MM.1S (cell line): Measurements from ENCODE around the gene CCDC80.

ENCODE experiments used
- DNase-seq: peaks from one replicate; pipeline ENCODE4 v3.0.0-alpha.2; 2015
- H2AFZ ChIP-seq: fragments of 300-600 bp; sonication (generic); 2 replicates; pipeline ENCODE4 v1.6.0; 2016; ENCODE audit warnings: antibody characterized with exemption, low read length
- H3F3A ChIP-seq: fragments of 300-600 bp; sonication (generic); 2 replicates; pipeline ENCODE4 v1.6.1; 2016; ENCODE audit warnings: mild to moderate bottlenecking, antibody characterized with exemption, low read length, moderate library complexity, mixed read lengths; ENCODE audit not compliant: insufficient read depth
- H3K27ac ChIP-seq: fragments of 300-600 bp; sonication (generic); 2 replicates; pipeline ENCODE4 v1.5.1; 2016; ENCODE audit warnings: mild to moderate bottlenecking, low read length
- H3K27me3 ChIP-seq: fragments of 300-600 bp; sonication (generic); replicated peaks from 2 replicates; pipeline ENCODE4 v1.6.0; 2016; ENCODE audit warnings: low read length; ENCODE audit not compliant: insufficient read depth
- H3K36me3 ChIP-seq: fragments of 300-600 bp; sonication (generic); replicated peaks from 2 replicates; pipeline ENCODE4 v1.6.1; 2016; ENCODE audit warnings: mild to moderate bottlenecking, low read length, mixed read lengths; ENCODE audit not compliant: insufficient read depth
- H3K4me1 ChIP-seq: fragments of 300-600 bp; sonication (generic); 2 replicates; pipeline ENCODE4 v1.6.1; 2016; ENCODE audit warnings: low read length, mixed read lengths
- H3K4me2 ChIP-seq: fragments of 300-600 bp; sonication (generic); 2 replicates; pipeline ENCODE4 v1.6.0; 2016; ENCODE audit warnings: low read depth, low read length
- H3K4me3 ChIP-seq: fragments of 300-600 bp; sonication (generic); 2 replicates; pipeline ENCODE4 v1.5.1; 2016; ENCODE audit warnings: low read length, mixed read lengths
- H3K79me2 ChIP-seq: fragments of 300-600 bp; sonication (generic); 2 replicates; pipeline ENCODE4 v1.6.1; 2016; ENCODE audit warnings: mixed run types, low read length, mixed read lengths
- H3K9ac ChIP-seq: fragments of 300-600 bp; sonication (generic); 2 replicates; pipeline ENCODE4 v1.6.1; 2016; ENCODE audit warnings: low read length, mixed read lengths
- H3K9me2 ChIP-seq: fragments of 300-600 bp; sonication (generic); replicated peaks from 2 replicates; pipeline ENCODE4 v1.6.1; 2016; ENCODE audit warnings: mild to moderate bottlenecking, low read length, mixed read lengths; ENCODE audit not compliant: insufficient read depth
- H3K9me3 ChIP-seq: fragments of 300-600 bp; sonication (generic); replicated peaks from 2 replicates; pipeline ENCODE4 v1.6.1; 2016; ENCODE audit warnings: mild to moderate bottlenecking, low read length, mixed read lengths; ENCODE audit not compliant: insufficient read depth
- H4K20me1 ChIP-seq: fragments of 300-600 bp; sonication (generic); 2 replicates; pipeline ENCODE4 v1.6.1; 2016; ENCODE audit warnings: mild to moderate bottlenecking, low read length, moderate library complexity, mixed read lengths; ENCODE audit not compliant: insufficient read depth
- EZH2 ChIP-seq: fragments of 300-600 bp; sonication (generic); optimal IDR thresholded peaks from 2 replicates; pipeline ENCODE3; 2017; ENCODE audit warnings: low read depth, mild to moderate bottlenecking, antibody characterized with exemption, low read length, mixed read lengths
- EZH2phosphoT487 ChIP-seq: fragments of 300-600 bp; sonication (generic); IDR thresholded peaks from 2 replicates; pipeline ENCODE4 v1.6.1; 2018; ENCODE audit warnings: antibody characterized with exemption, low read length
- TF ChIP-seq, protein P1 (sequence below): fragments of 300-600 bp; sonication (generic); IDR thresholded peaks from 2 replicates; pipeline ENCODE4 v1.5.1; 2016; ENCODE audit warnings: antibody characterized with exemption, low read length, mixed read lengths

The CCDC80 gene

DNA sequence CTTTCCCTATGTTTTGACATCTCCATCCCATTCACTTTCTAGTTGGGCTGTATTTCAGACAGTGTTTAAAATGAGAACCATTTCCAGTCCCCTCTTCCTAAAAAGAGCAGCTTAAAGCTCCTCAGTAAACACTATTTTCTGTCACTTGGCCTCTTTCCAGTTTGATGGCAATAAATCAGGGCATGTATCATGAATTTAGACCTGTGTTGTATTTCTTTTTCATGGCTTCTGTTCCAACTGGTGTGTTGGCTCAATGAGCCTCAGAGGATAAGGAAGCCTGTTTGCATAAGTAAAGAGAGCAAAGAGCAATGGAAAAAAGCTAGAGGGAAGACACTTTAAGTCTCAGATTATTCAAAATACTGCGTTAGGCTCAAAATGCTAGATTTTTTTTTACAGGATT lies 7.2 kb downstream of the CCDC80 start:
- no peak overlapping the region for H3K4me2 ChIP-seq
- no peaks in the 10 kb centered on the region for H3K27me3 ChIP-seq
- TF ChIP-seq EZH2: no peak
- no peak for TF ChIP-seq EZH2phosphoT487
- TF ChIP-seq, protein P1, sequence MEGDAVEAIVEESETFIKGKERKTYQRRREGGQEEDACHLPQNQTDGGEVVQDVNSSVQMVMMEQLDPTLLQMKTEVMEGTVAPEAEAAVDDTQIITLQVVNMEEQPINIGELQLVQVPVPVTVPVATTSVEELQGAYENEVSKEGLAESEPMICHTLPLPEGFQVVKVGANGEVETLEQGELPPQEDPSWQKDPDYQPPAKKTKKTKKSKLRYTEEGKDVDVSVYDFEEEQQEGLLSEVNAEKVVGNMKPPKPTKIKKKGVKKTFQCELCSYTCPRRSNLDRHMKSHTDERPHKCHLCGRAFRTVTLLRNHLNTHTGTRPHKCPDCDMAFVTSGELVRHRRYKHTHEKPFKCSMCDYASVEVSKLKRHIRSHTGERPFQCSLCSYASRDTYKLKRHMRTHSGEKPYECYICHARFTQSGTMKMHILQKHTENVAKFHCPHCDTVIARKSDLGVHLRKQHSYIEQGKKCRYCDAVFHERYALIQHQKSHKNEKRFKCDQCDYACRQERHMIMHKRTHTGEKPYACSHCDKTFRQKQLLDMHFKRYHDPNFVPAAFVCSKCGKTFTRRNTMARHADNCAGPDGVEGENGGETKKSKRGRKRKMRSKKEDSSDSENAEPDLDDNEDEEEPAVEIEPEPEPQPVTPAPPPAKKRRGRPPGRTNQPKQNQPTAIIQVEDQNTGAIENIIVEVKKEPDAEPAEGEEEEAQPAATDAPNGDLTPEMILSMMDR: no peak
- H3K79me2 ChIP-seq: no peaks in the 10 kb centered on the region
- H3K4me1 ChIP-seq: peaks cover 9% of the 10 kb centered on the region
- no peaks in the 10 kb centered on the region for H3K9me3 ChIP-seq
- H4K20me1 ChIP-seq: no peaks in the 10 kb centered on the region
- H3K27ac ChIP-seq: no peak overlapping the region
- no peak overlapping the region for H2AFZ ChIP-seq
- H3F3A ChIP-seq: no peaks in the 10 kb centered on the region
- no peaks in the 10 kb centered on the region for H3K36me3 ChIP-seq
- no peak for DNase-seq
- no peaks in the 10 kb centered on the region for H3K9me2 ChIP-seq
- no peak overlapping the region for H3K4me3 ChIP-seq
- no peak overlapping the region for H3K9ac ChIP-seq

DNA sequence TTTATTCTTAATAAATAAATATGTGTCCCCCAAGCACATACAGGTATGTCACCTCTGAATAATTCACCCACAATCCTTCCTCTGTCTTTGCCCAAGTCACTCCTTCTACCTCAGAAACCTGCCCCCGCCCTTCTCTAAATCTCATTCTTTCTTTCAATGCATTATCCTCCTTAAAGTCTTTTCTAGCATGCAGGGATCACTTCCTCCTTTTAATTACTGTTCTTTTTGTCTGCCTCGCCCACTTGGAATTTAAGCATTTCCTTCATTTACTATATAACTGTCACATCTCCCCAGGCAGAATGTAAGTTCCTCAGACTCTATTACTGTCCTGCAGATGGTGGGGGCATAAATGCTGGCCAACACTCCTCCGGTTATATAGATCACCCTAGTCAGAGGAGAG lies 7.8 kb downstream of the CCDC80 start:
- H3K4me2 ChIP-seq: no peak overlapping the region
- H3K9me2 ChIP-seq: no peaks in the 10 kb centered on the region
- no peak for DNase-seq
- no peaks in the 10 kb centered on the region for H3K79me2 ChIP-seq
- H3K4me1 ChIP-seq: peaks cover 9% of the 10 kb centered on the region
- H3K27ac ChIP-seq: no peak overlapping the region
- H3K36me3 ChIP-seq: no peaks in the 10 kb centered on the region
- H2AFZ ChIP-seq: no peak overlapping the region
- TF ChIP-seq EZH2: no peak
- TF ChIP-seq, protein P1: no peak
- TF ChIP-seq EZH2phosphoT487: no peak
- H3K9ac ChIP-seq: no peak overlapping the region
- no peaks in the 10 kb centered on the region for H3F3A ChIP-seq
- H3K4me3 ChIP-seq: no peak overlapping the region
- no peaks in the 10 kb centered on the region for H4K20me1 ChIP-seq
- H3K27me3 ChIP-seq: no peaks in the 10 kb centered on the region
- H3K9me3 ChIP-seq: no peaks in the 10 kb centered on the region

DNA sequence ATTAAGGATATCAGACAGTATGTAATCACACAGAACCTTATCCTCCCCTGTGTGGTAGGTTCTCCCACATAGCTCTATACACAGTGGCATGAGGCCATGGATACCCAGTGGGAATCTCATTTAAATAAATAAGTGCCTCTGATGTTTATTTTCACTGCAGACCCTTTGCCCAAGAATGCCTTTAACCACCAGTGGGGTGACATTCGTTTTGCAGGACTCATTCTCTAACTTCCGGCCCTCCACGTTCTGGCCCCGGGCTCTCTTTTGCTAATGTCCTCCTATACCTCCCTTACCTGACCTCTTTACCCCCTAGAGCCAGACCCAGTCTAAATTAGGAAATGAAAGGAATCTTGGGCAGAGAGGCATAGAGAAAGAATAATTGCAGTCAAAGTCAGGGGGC lies 8.3 kb downstream of the CCDC80 start:
- H3K9me2 ChIP-seq: no peaks in the 10 kb centered on the region
- H3K9ac ChIP-seq: no peak overlapping the region
- no peaks in the 10 kb centered on the region for H3K27me3 ChIP-seq
- no peaks in the 10 kb centered on the region for H4K20me1 ChIP-seq
- H2AFZ ChIP-seq: no peak overlapping the region
- peaks cover 9% of the 10 kb centered on the region for H3K4me1 ChIP-seq
- no peaks in the 10 kb centered on the region for H3K9me3 ChIP-seq
- no peak overlapping the region for H3K4me2 ChIP-seq
- H3K27ac ChIP-seq: no peak overlapping the region
- H3K79me2 ChIP-seq: no peaks in the 10 kb centered on the region
- no peaks in the 10 kb centered on the region for H3F3A ChIP-seq
- no peak for DNase-seq
- TF ChIP-seq, protein P1: no peak
- TF ChIP-seq EZH2phosphoT487 (no peak), EZH2 (no peak)
- no peak overlapping the region for H3K4me3 ChIP-seq
- no peaks in the 10 kb centered on the region for H3K36me3 ChIP-seq
